Neural progenitor cell (in vitro differentiated cells): Measurements from ENCODE around the gene PURA.

Experiments used
- CTCF ChIP-seq: fragments of 200-600 bp; sonication (generic); IDR thresholded peaks from 2 replicates; pipeline ENCODE4 v1.5.1; 2017; ENCODE audit warnings: antibody characterized with exemption, mild to moderate bottlenecking
- EZH2 ChIP-seq: fragments of 200-600 bp; sonication (generic); IDR thresholded peaks from 2 replicates; pipeline ENCODE4 v1.6.1; 2017; ENCODE audit warnings: antibody characterized with exemption, mild to moderate bottlenecking, moderate library complexity
- EZH2phosphoT487 ChIP-seq: fragments of 200-600 bp; sonication (generic); IDR thresholded peaks from 2 replicates; pipeline ENCODE4 v1.6.1; 2017; ENCODE audit warnings: antibody characterized with exemption

GRCh38 chr5:140168371-140168770 is 54.5 kb downstream of the PURA start:
- no peak for TF ChIP-seq CTCF
- TF ChIP-seq EZH2, result no peak
- no peak for TF ChIP-seq EZH2phosphoT487
